CD4-positive, alpha-beta T cell treated with Interleukin-17A for 4 hours (primary cell): ENCODE measurements around the gene BZW2.
"Not testable (repeated sequence)": the region's sequence is repeated elsewhere in the genome, so short reads cannot be mapped to it uniquely, and the experiment has no call there.

Source experiments
- DNase-seq: peaks from one replicate; pipeline ENCODE4 v3.0.0-alpha.2; 2020; ENCODE audit warnings: mixed read lengths

BZW2 gene

DNA sequence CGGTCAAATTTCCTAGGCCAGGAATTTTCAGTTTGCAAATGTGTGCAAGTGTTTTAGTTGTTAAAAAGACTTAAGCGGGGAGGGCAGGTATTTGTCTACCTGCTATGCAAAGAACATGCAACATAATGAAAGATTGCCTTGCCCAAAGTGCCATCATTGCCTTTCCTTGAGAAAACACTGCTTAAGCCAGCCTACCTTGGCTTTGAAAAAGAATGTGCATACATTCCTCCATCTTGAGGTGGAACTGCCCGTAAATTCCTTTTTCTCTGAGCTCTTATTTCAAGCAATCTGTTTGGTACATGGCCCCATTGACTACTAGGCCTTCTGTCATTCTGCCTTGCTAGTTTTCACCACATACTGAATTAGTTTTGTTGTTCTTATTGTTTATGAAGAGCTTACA is 29.3 kb downstream of the BZW2 start:
- DNase-seq: no peak

GRCh38 chr7:16677978-16678494 is 32.1 kb downstream of the BZW2 start:
- no peak for DNase-seq

DNA sequence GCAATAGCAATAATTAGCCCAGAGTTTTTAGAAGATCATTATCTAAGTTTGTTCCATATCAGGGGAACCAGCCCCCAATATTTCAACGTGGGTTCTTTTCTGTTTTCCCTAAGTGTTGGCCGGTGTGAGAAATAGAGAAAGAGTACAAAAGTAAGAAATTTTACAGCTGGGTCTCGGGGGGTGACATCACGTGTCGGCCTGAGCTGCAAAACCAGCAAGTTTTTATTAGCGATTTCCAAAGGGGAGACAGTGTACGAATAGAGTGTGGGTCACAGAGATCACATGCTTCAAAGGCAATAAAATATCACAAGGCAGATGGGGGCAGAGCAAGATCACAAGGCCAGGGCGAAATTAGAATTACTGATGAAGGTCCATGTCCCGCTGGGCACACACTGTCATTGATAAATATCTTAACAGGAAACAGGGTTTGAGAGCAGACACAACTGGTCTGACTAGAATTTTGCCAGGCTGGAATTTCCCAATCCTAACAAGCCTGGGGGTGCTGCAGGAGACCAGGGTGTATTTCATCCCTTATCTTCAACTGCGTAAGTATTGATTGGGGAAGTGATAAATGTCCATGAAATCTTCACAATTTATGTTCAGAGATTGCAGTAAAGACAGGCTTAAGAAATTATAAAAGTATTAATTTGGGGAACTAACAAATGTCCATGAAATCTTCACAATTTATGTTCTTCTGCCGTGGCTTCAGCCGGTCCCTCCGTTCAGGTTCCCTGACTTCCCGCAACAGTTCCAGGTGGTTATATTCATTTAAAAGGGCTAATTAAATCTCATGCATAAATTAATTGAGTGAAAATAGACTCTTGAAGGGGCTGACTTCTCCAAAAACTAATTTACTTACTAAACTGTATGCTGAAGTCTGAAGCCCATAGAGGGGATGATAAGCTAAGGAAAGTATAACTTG is 32.9 kb downstream of the BZW2 start:
- DNase-seq: not testable (repeated sequence)

GRCh38 chr7:16684935-16685334 is 39.0 kb downstream of the BZW2 start:
- DNase-seq: no peak

- DNase-seq: no peak
Measured at GRCh38 chr7:16685535-16685934, 39.6 kb downstream of the BZW2 start.

- no peak for DNase-seq
Measured at GRCh38 chr7:16688249-16688648, 42.3 kb downstream of the BZW2 start.

DNA sequence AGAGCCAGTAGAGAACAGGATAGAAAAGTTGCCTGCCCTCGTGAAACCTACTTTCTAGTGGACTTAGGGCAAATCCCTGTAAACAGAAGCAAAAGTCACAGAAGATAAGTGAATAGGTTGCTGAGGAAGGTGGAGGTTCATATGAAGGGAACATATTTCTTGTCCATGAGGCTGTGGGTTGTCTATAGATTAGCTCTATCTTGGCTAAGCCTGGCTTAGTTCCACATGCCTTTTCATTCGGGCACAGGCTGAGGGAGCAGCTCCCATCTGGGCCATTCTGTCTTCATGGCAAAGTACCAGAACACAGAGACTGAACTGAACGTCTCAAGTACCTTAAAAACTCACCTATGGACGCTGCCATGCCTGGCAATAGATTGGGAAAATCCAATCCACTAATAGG is 45.3 kb downstream of the BZW2 start:
- DNase-seq: no peak

DNA sequence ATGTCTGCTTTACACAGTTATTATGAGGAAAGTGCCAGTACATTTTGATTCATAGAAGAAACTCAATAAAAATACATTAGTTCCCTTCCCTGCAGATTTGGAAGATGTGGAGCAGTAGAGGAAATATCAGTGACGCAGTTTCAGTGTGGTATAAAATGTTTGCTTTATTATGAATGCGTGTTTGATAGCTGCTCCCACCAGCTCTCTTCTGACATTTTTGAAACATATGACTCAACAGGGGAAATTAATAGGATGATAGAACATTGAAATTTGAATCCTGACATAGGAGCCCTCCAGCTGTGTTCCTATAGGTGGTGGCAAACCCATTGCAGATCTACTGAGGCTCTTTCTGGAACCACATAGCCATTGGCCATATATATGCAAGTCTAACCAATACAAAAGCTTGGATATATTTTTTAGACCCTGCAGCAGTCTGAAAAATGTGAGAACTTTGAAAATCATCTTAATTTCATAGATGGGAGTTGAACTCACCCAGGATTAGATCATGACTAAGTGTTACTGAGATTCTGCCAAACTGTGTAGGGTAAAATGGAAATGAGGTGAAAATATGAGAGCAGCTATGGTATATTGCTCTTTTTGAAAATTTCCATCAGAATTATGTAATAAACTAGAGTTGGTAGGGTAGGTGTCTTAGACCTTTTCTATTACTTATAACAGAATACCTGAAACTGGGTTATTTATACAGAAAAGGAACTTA is 47.8 kb downstream of the BZW2 start:
- DNase-seq: no peak

GRCh38 chr7:16694806-16695205 is 48.8 kb downstream of the BZW2 start:
- no peak for DNase-seq

GRCh38 chr7:16695621-16696237 is 49.7 kb downstream of the BZW2 start:
- no peak for DNase-seq

DNA sequence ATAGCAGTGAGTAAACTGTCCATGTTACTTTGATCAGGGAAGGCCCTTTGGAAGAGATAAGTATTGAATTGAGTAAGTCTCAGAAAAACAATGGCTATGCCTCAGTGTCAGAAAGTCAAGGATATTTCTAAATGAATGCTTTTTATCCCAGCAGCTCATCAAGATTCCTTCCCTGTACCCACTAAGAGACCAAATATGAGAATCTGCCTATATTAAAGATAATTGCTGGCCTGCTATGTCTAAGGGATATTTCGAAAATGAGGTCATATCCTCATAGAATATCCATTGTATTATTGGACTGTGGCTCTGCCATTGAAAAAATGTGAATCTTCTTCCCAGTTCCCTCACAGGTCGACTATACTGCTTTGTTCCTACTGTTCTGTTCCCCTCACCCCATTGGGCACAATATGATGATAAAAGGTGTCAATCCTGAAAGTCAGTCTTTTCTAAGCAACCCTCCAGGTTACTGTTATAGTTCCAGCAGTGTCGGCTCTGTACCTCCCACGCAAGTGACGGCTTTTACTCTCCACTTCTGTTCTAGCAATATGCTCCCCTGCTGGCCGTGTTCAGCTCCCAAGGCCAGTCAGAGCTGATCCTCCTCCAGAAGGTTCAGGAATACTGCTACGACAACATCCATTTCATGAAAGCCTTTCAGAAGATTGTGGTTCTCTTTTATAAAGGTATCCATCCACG is 51.7 kb downstream of the BZW2 start:
- no peak for DNase-seq

- DNase-seq: no peak
Measured at GRCh38 chr7:16698200-16698905, 52.4 kb downstream of the BZW2 start.

GRCh38 chr7:16702441-16702840 is 56.5 kb downstream of the BZW2 start:
- DNase-seq: no peak

- no peak for DNase-seq
Measured at GRCh38 chr7:16708511-16708910, 62.5 kb downstream of the BZW2 start.

- no peak for DNase-seq
Measured at GRCh38 chr7:16708980-16709379, 63.0 kb downstream of the BZW2 start.

GRCh38 chr7:16710651-16711050 is 64.7 kb downstream of the BZW2 start:
- no peak for DNase-seq

GRCh38 chr7:16711730-16712129 is 65.7 kb downstream of the BZW2 start:
- DNase-seq: no peak

DNA sequence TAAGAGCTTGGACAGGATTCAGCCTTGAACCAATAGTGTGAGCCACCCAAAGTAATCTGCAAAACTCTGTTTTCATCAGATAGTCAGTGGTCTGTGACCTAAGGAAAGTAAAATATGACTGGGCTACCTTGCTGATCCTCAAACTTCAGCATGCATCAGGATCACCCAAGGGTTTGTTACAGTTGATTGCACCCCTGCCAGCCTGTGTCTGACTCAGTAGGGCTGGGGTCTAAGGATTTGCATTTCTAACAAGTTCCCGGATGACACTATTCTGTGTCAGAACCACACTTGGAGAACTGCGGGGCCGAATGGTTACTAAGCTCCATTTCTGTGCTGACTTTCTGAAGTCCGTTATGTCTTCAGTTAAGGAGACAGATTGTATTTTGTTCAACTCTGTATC is 66.9 kb downstream of the BZW2 start:
- no peak for DNase-seq

- no peak for DNase-seq
Measured at GRCh38 chr7:16715928-16716327, 69.9 kb downstream of the BZW2 start.

- DNase-seq: no peak
Measured at GRCh38 chr7:16718111-16718656, 72.2 kb downstream of the BZW2 start.

- no peak for DNase-seq
Measured at GRCh38 chr7:16719699-16720098, 73.7 kb downstream of the BZW2 start.

GRCh38 chr7:16721541-16721940 is 75.6 kb downstream of the BZW2 start:
- DNase-seq: no peak
